Activated B cell treated with CpG ODN at 0.5 μM for 24 hours (primary cell): Measurements from ENCODE around the gene WDR45. TPM values are rescaled to one million over a fixed set of nuclear protein-coding genes. Genes with fewer than 3 reads are reported as not detected.

Experiments used
- ATAC-seq: fragments of 200-7000 bp; cut with Tn5 transposase; one replicate; pipeline ENCODE4 v1.10.0; 2021; ENCODE audit warnings: low read depth, mild to moderate bottlenecking, moderate library complexity
- CTCF ChIA-PET: fragments of 350-600 bp; sonication (Branson Sonifier 250); formaldehyde crosslinking; loops from one replicate; lab custom pipeline; 2021; ENCODE audit warnings: antibody characterized with exemption; lab: Charles Lee
- POLR2A ChIA-PET: fragments of 350-600 bp; sonication (Branson Sonifier 250); formaldehyde crosslinking; loops from one replicate; lab custom pipeline; 2021; ENCODE audit warnings: antibody characterized with exemption; lab: Charles Lee
- DNase-seq: peaks from one replicate; pipeline ENCODE4 v3.0.0; 2022
- H3K27ac Mint-ChIP-seq: one replicate; pipeline ENCODE4 v1.8.0; 2020; ENCODE audit warnings: mixed read lengths
- H3K27me3 Mint-ChIP-seq: one replicate; pipeline ENCODE4 v1.8.0; 2021; ENCODE audit warnings: mixed read lengths
- H3K36me3 Mint-ChIP-seq: one replicate; pipeline ENCODE4 v1.8.0; 2021; ENCODE audit warnings: low read depth, mixed read lengths
- H3K4me1 Mint-ChIP-seq: one replicate; pipeline ENCODE4 v1.8.0; 2021; ENCODE audit warnings: mixed read lengths
- H3K4me3 Mint-ChIP-seq: one replicate; pipeline ENCODE4 v1.8.0; 2020; ENCODE audit warnings: mild to moderate bottlenecking, mixed read lengths
- H3K9me3 Mint-ChIP-seq: one replicate; pipeline ENCODE4 v1.8.0; 2020; ENCODE audit warnings: mixed read lengths
- CTCF ChIP-seq: fragments of 200-600 bp; IDR thresholded peaks from one replicate; pipeline ENCODE4 v1.8.0; 2022; ENCODE audit warnings: antibody characterized with exemption, mild to moderate bottlenecking
- intact Hi-C: fragments of 100-400 bp; cut with micrococcal nuclease; formaldehyde crosslinking; loops from one replicate; pipeline ENCODE4 v1.15.1; 2024
- total RNA-seq: library from RNA; stranded (reverse); gene quantifications from 2 replicates; pipeline ENCODE4 v1.2.3, GENCODE V29; 2022

WDR45 gene
- total RNA-seq, 1 donor from 2014 or later: 55.8 TPM

- no peaks in the 10 kb centered on the region for H3K27me3 Mint-ChIP-seq
- ChIA-PET POLR2A (no interaction called here), CTCF (no interaction called here)
- H3K4me3 Mint-ChIP-seq: no peak overlapping the region
- H3K27ac Mint-ChIP-seq: no peak overlapping the region
- DNase-seq: no peak
- intact Hi-C loops: loop anchor here (10.0 kb wide), 1 partner anchor 56 kb away; the partner anchor contains the start of gene MAGIX
- ATAC-seq: no peak
- no peak for TF ChIP-seq CTCF
- H3K9me3 Mint-ChIP-seq: no peaks in the 10 kb centered on the region
- no peaks in the 10 kb centered on the region for H3K4me1 Mint-ChIP-seq
- peaks cover 30% of the 10 kb centered on the region for H3K36me3 Mint-ChIP-seq
These were observed 29.0 kb upstream of the WDR45 start for GRCh38 chrX:49108641-49109040.

GRCh38 chrX:49106930-49107329 is 27.2 kb upstream of the WDR45 start:
- no peak overlapping the region for H3K27ac Mint-ChIP-seq
- ChIA-PET CTCF (interaction anchor here (0.6 kb wide), 1 partner anchor 1561 kb away, joined by 3 read pairs; no protein-coding TSS in a partner anchor), POLR2A (no interaction called here)
- H3K4me1 Mint-ChIP-seq: peaks cover 1% of the 10 kb centered on the region
- no peak overlapping the region for H3K4me3 Mint-ChIP-seq
- H3K27me3 Mint-ChIP-seq: no peaks in the 10 kb centered on the region
- H3K9me3 Mint-ChIP-seq: no peaks in the 10 kb centered on the region
- ATAC-seq (peak; percentile 34), DNase-seq (no peak)
- TF ChIP-seq CTCF: no peak
- intact Hi-C loops: loop anchor here (10.0 kb wide), 1 partner anchor 58 kb away; the partner anchor contains the start of gene MAGIX
- peaks cover 18% of the 10 kb centered on the region for H3K36me3 Mint-ChIP-seq

GRCh38 chrX:49106296-49106695 is 26.6 kb upstream of the WDR45 start:
- ATAC-seq: no peak
- no peak overlapping the region for H3K4me3 Mint-ChIP-seq
- TF ChIP-seq CTCF: no peak
- no peak for DNase-seq
- ChIA-PET POLR2A (no interaction called here), CTCF (no interaction called here)
- H3K9me3 Mint-ChIP-seq: no peaks in the 10 kb centered on the region
- H3K27me3 Mint-ChIP-seq: no peaks in the 10 kb centered on the region
- peaks cover 6% of the 10 kb centered on the region for H3K4me1 Mint-ChIP-seq
- peaks cover 18% of the 10 kb centered on the region for H3K36me3 Mint-ChIP-seq
- no peak overlapping the region for H3K27ac Mint-ChIP-seq
- intact Hi-C loops: loop anchor here (10.0 kb wide), 1 partner anchor 59 kb away; the partner anchor contains the start of gene MAGIX

GRCh38 chrX:49103637-49104036 is 23.9 kb upstream of the WDR45 start:
- H3K9me3 Mint-ChIP-seq: no peaks in the 10 kb centered on the region
- ATAC-seq: no peak
- H3K27ac Mint-ChIP-seq: no peak overlapping the region
- peaks cover 9% of the 10 kb centered on the region for H3K4me1 Mint-ChIP-seq
- intact Hi-C loops: loop anchor here (5.0 to 10.0 kb wide), 2 partner anchors 61 to 211 kb away; partner anchors contain the start of gene MAGIX
- H3K4me3 Mint-ChIP-seq: no peak overlapping the region
- DNase-seq: no peak
- ChIA-PET CTCF (no interaction called here), POLR2A (interaction anchor here (1.7 kb wide), 1 partner anchor 24 kb away, joined by 3 read pairs; the partner anchor contains the start of gene WDR45)
- H3K36me3 Mint-ChIP-seq: peaks cover 7% of the 10 kb centered on the region
- TF ChIP-seq CTCF: no peak
- no peaks in the 10 kb centered on the region for H3K27me3 Mint-ChIP-seq

GRCh38 chrX:49102190-49102589 is 22.5 kb upstream of the WDR45 start:
- POLR2A ChIA-PET: no interaction called here
- Mint-ChIP-seq H3K4me3 (peak overlapping the region; percentile 90), H3K27ac (no peak overlapping the region), H3K4me1 (peaks cover 9% of the 10 kb centered on the region), H3K27me3 (no peaks in the 10 kb centered on the region), H3K36me3 (peaks cover 5% of the 10 kb centered on the region), H3K9me3 (no peaks in the 10 kb centered on the region)
- DNase-seq (no peak), ATAC-seq (no peak)
- intact Hi-C loops: loop anchor here (5.0 to 10.0 kb wide), 2 partner anchors 63 to 210 kb away; partner anchors contain the start of gene MAGIX
- CTCF ChIA-PET: no interaction called here
- no peak for TF ChIP-seq CTCF
